ENCODE data around the gene ZNRF2. TPM values are rescaled to one million over a fixed set of nuclear protein-coding genes. Genes with fewer than 3 reads are reported as not detected.

The ZNRF2 gene
- total and polyA plus RNA-seq, 10 of the 15 experiments (the other 5 are each of a cell fraction or from before 2014, with no cell fraction given): 1.2 to 20.4 (median 9.5) TPM

- TF ChIP-seq RELB (IDR thresholded peaks at IDR 0.05; ENCODE audit: low read depth): peak; percentile 44; the same call in 1 of the 2 replicates
- no peak for TF ChIP-seq NRF1 (conservative IDR thresholded peaks at IDR 0.05; ENCODE audit: low read depth, low read length)
- no peak for TF ChIP-seq POLR2A (IDR thresholded peaks at IDR 0.05; ENCODE audit: low read depth, low read length)
- 0 out of 2 replicates have a peak, but pooled peaks have one; percentile 9 for TF ChIP-seq SMC3 (IDR thresholded peaks at IDR 0.05; ENCODE audit: borderline replicate concordance, low read length)
- peak in 1 of 2 experiments; percentile 67; a peak in 2 of 4 replicates for TF ChIP-seq EP300 (IDR thresholded peaks at IDR 0.05; ENCODE audit: borderline replicate concordance in 1 of 2, control insufficient read depth in 1 of 2, low read depth in 2 of 2, low read length in 2 of 2)
- TF ChIP-seq ZBED1 (IDR thresholded peaks at IDR 0.05; ENCODE audit: borderline replicate concordance): no peak
- peak; percentile 77 for TF ChIP-seq RUNX3 (IDR thresholded peaks at IDR 0.05; ENCODE audit: low read length)
Observed at GRCh38 chr7:30238721-30239441, 45.5 kb upstream of the ZNRF2 start (continued).

GRCh38 chr7:30240106-30240800, 44.1 kb upstream of the ZNRF2 start:
- RAD21 ChIA-PET (ENCODE audit: unreplicated experiment): interaction anchor here (0.6 to 3.1 kb wide), 10 partner anchors 12 to 500 kb away, joined by 3 to 17 read pairs (median 4); no protein-coding TSS in a partner anchor
- BruUV-seq (replicated peaks): no TSS peak
- FAIRE-seq: no peak
- 28% methylated on average over 6 of the region's 6 CpGs for WGBS (ENCODE audit: insufficient coverage, insufficient replicate concordance, low lambda C conversion rate, missing lambda C conversion rate)
- Histone ChIP-seq H4K20me1 (ENCODE audit: control insufficient read depth, insufficient read depth) (no peaks in the 10 kb centered on the region), H3K36me3 (ENCODE audit: control insufficient read depth in 2 of 2, insufficient read depth in 2 of 2, low read length in 1 of 2) (no peaks in the 10 kb centered on the region), H3K27me3 (replicated peaks in 1 of 2; ENCODE audit: control insufficient read depth in 2 of 2, insufficient read depth in 2 of 2, low read length in 1 of 2) (no peaks in the 10 kb centered on the region), H3K9me3 (replicated peaks; ENCODE audit: control insufficient read depth, insufficient read depth, low read length) (no peaks in the 10 kb centered on the region; the same call in 1 of the 3 replicates), H3K27ac (ENCODE audit: control insufficient read depth, insufficient read depth) (no peak overlapping the region), H2AFZ (ENCODE audit: control insufficient read depth, low read depth, low read length) (no peak overlapping the region), H3K9ac (ENCODE audit: control insufficient read depth, insufficient read depth, low read length) (no peak overlapping the region), H3K4me1 (ENCODE audit: control insufficient read depth, insufficient read depth, low read length) (peaks cover 27% of the 10 kb centered on the region), H3K4me2 (ENCODE audit: control insufficient read depth, insufficient read depth) (peak overlapping the region; percentile 77), H3K79me2 (ENCODE audit: control insufficient read depth, insufficient read depth, low read length) (no peaks in the 10 kb centered on the region), H3K4me3 (no peak overlapping the region)
- SMC1A ChIA-PET (ENCODE audit: uncharacterized antibody, unreplicated experiment): interaction anchor here (0.8 to 3.8 kb wide), 16 partner anchors 7 to 76 kb away, joined by 3 to 14 read pairs (median 6); partner anchors contain the start of gene ZNRF2
- CTCF ChIA-PET: interaction anchor here (0.8 to 3.5 kb wide), 5 partner anchors 29 to 77 kb away, joined by 3 to 12 read pairs (median 4); no protein-coding TSS in a partner anchor
- ATAC-seq: peak; percentile 68
- no peak for DNase-seq (ENCODE audit: low read depth, low spot score)
- in situ Hi-C loops (cut with MboI) (no loop called here), intact Hi-C loops (cut with micrococcal nuclease; ENCODE audit: unreplicated experiment) (no loop called here)
- POLR2A ChIA-PET: interaction anchor here (0.5 kb wide), 1 partner anchor 18 kb away, joined by 3 read pairs; no protein-coding TSS in a partner anchor
- TF ChIP-seq CEBPB (IDR thresholded peaks at IDR 0.05; ENCODE audit: borderline replicate concordance in 1 of 2, low read depth in 2 of 2, low read length in 2 of 2) (no peak), MTA2 (IDR thresholded peaks at IDR 0.05; ENCODE audit: low read depth) (peak; percentile 57), PAX5 (IDR thresholded peaks at IDR 0.05; ENCODE audit: borderline replicate concordance, low read depth, low read length) (0 out of 2 replicates have a peak, but pooled peaks have one; percentile 16), ZNF274 (IDR thresholded peaks at IDR 0.05; ENCODE audit: insufficient read depth, insufficient read length) (no peak), ZSCAN29 (IDR thresholded peaks at IDR 0.05) (no peak), IKZF1 (conservative IDR thresholded peaks at IDR 0.05) (peak; percentile 66; the same call in 1 of the 2 replicates), NR2F1 (conservative IDR thresholded peaks at IDR 0.05) (peak; percentile 97), IKZF2 (IDR thresholded peaks at IDR 0.05) (peak; percentile 55 to 74; a peak in 3 of 4 replicates), USF2 (IDR thresholded peaks at IDR 0.05; ENCODE audit: borderline replicate concordance, low read depth, low read length) (no peak), BCL11A (IDR thresholded peaks at IDR 0.05; ENCODE audit: low read depth, low read length) (peak; percentile 41; the same call in 1 of the 2 replicates), RUNX3 (IDR thresholded peaks at IDR 0.05; ENCODE audit: low read length) (peak; percentile 87)

Measured in GM12878 (cell line).